Measurements from ENCODE around the gene KLHDC8A.
"Not testable (repeated sequence)": the region's sequence is repeated elsewhere in the genome, so short reads cannot be mapped to it uniquely, and the experiment has no call there.

KLHDC8A gene

DNA sequence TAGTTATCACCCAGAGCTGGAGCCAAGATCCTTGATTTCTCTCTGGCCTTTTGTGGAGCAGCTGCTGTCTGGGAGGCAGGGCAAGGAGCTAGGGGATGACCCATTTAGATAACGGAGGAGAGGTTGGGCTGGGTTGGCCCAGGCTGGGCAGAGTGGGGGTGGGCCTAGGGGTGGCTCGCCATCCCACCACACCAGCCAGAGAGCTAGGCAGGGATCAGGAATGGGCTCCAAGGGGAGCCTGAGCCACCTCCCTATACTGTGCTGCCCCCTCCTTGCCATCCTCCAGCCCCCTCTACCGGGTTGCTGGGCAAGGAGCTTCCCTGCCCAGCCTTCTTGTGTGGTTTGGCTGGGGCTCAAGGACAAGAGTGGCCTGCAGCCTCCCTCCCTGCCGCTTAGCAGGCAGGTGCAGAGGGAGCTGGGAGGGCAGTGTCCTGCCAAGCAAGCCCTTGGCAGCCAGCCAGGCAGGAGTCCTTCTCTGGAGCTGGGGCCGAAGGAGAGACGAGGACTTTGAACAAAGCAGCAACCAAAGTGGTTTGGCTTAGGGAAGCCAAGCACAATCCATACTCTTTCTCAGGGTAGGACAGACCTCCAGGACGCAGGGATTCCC lies 39.3 kb downstream of the KLHDC8A start:
- no peak for DNase-seq (ENCODE audit: low spot score)

DNA sequence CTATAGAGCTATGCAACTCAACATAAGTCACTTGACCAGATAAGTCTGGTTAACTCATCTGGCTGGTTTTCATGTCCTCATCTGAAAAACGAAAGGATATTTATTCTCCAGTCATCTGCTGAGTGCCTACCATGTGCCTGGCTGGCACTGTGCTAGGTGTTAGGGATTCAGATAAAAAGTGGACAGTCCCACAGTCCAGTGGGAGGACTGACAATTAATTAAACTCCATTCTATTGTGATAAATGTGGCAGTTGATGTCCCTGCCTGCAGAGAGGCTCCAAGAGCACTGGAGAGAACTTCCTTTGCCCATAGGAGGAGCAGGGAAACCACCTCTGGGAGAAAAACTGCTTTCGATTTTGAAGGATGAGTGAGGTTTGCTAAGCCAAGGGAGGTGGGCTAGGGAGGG lies 40.6 kb downstream of the KLHDC8A start:
- no peak for DNase-seq (ENCODE audit: low spot score)

DNA sequence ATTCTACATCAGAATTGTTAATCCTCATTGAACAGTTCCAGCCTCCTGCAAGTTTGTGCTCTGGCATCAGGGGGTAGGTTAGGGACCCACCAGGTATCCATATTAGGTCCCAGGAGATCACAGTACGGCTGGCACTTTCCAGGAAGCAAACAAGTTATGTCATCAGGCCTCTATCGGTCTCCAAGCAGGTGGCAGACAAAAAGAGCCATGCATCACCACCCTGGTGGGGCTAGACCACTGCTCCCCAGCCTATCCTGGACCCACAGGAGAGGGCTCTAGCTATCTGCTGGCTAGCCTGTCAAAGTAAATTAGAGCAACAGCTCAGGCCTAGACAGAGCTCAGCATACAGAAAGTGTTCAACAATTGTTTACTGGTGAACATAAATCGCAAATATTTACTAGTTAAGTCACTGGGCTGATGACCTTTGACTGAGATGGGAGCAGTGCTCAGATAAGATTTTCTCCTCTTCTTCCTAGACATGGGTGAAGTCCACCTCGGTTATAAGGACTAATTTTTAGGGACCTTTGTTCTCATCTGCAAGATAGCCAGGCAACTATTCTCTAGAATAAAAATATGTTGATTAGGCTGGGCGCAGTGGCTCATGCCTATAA lies 41.6 kb downstream of the KLHDC8A start:
- no peak for DNase-seq (ENCODE audit: low spot score)

DNA sequence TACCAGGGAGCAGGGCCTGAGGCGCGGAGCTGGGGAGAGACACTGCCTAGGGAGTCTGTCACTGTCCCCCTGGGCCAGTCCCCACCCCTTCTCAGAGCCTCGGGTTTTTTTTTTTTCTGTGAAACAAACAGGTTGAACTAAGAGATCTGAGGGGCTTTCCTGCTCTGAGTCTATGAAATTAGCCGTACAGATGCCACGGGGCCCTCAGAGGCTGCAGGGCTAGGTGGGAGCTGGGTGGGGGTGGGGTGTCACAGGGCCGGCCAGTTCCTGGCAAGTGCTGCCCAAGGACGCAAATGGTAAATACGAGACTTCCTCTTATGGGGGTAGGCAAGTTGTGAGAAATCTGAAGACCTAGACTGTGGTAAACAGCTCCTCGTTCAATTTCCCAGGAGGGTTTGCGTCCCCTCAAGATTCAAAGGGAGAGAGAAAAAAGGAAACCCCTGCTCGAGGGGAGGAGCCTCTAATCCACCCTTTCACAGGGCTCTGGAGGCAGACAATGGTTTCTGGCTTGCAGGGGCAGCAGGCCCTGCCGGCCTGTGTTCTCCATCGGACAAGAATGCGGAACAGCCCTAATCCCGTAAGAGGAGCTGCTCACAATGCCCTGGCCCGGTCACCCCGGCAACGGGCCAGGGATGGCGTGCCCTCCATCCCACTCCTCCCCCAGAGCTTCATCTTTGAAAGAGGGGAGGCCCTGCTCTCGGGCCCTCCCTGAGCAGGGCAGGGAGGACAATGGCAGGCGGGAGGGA lies 43.0 kb downstream of the KLHDC8A start:
- DNase-seq (ENCODE audit: low spot score), result peak; percentile 62

DNA sequence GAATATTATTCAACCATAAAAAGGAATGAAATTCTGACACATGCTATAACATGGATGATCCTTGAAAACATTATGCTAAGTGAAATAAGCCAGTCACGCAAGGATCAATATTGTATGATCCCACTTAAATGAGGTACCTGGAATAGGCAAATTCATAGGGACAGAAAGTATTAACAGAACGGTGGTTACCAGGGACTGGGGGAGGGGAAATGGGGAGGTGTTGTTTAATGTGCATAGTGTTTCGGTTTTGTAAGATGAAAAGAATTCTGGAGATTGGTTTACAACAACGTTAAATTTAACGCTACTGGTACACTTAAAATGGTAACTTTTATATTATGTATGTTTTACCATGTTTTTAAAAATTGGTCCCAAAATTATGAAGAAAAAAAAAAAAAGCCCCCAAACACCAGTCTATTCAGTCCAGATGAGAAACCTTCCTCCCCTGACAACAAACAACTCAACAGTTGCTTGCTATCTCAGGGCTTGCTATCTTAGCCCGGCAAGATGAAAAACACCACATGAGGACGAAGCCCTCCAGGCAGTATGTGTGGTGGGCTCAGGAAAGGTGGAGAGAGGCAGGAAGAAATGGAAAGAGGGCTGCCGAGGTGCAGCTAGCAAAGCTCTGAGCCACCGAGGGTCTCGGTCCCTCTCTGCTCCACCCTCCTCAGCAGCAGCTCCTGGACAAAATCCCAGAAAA lies 43.7 kb downstream of the KLHDC8A start:
- DNase-seq (ENCODE audit: low spot score), result no peak

DNA sequence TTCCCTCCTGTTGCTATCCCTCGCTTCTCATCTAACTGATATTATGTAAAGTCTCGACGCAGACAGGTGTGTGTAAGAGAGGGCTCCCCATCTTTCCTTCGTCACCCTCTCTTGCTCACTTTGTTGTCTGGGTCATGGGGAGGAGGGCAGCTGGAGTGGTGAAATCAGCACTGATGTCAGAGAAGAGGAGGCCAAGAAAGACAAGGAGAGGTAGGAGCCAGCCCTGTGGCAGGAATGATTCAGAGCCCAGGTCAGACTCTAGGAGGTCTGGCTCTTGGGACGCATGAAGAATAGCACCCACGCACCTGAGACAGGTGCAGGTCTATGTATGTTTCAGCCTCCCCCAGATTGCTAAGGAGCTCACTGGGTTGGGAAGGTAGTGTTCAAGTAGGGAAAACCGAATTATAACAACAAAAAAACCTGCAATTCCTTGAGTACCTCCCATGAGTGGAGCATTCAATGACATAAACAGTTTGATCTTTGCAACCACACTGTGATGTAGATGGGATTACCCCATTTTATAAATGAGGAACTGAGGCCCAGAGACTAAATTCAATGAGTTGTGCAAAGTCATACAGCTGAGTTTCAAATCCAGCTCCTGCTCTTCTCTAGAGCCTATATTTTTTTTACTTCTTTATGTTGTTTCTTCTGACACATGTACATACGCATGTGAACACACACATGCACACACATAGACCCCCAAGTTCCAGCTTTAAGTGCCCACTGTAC lies 45.6 kb downstream of the KLHDC8A start:
- DNase-seq (ENCODE audit: low spot score), result no peak

DNA sequence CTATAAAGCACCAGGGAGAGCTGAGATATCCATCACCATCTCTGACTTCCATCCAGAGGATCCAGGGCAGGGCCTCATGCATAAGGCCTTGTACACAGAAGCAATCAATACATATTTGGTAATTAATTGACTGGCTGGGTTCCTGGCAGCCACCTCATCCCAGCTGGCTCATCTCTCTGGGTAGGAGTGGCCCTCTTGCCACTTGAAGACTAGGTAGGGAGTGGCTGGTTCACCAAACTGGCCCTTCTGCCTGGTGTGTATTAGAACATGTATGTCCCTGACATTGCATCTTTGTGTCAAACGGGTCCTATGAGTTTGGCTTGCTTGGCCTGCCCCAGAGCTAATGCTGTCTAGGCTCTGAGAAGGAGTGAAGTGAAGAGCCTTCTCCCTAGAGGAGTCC lies 47.0 kb downstream of the KLHDC8A start:
- DNase-seq (ENCODE audit: low spot score), result no peak

DNA sequence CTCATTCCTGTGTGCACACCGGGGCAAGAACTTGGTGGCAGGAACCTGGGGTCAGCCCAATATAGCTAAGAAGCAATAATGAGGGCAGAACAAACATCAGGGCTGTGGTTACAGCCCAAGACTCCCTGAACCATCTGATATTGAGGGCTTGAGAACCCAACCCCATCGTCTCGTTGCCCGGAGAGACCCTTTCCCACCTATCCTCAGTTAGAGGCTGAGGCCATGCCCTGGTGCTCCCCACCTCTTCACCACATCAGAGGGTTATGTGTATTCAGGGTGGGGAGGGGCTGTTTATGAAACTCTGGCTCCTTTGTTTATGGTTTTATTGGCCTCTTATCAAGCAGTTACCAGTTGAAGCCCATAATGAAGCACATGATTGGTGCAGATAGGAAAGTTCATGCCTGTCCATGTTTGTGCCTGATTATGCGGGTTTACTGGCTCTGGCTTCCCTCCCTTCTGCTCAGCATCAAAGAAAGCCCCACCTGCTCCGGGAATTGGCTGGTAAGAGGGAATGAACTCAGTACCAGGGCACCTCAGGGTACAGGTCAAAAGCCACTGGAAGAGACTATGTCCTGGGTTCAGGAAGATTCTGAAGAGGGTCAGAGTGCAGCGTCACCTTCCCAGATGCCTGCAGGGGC lies 49.7 kb downstream of the KLHDC8A start:
- no peak for DNase-seq (ENCODE audit: low spot score)

DNA sequence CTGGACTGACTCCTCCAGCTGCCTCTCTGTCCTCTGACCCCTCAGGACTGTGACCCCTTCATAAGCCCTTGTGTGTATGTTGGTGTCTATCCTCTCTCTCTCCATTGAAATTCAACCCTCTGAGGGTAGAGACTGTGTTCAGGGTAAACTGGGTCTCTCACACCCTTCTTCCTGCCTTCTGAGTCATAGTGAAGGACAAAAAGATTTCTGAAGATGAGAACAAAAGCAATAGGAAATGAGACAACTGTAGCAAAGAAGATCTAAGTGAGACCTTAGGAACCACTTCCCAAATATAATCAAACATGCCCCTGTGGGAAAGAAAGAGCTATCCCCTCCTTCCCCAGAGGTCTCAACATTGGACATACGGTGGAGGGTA lies 52.0 kb downstream of the KLHDC8A start:
- DNase-seq (ENCODE audit: low spot score), result no peak

DNA sequence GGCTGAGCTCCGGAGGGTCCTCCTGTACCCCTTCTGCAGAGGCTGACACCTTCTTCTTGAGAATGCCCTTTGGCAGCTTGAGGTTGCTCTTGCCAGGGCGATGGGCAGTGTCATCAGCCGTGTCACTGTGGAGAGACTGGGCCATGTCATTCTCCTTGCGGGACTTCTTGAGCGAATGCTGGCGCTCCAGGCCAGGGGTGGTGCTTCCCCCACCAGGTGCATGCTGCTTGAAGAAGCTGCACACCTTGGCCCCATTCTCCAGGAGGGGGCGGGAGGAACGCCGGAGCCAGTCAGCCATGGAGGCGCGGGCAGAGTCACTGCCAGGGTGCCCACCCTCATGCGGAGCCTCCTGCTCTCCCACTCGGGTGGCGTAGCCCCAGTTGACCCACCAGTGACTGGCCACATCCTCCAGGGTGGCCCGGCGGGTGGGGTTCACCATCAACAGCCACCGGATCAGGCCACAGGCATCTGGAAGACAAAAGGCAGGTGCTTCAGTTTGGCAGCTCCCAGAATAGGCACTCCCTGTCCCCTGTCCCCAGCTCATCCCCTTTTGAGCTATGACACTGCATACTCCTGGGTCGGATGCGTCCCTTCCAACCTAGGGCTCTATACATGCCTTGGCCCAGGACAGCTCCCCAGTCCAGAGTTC lies 52.6 kb downstream of the KLHDC8A start:
- DNase-seq (ENCODE audit: low spot score), result no peak

DNA sequence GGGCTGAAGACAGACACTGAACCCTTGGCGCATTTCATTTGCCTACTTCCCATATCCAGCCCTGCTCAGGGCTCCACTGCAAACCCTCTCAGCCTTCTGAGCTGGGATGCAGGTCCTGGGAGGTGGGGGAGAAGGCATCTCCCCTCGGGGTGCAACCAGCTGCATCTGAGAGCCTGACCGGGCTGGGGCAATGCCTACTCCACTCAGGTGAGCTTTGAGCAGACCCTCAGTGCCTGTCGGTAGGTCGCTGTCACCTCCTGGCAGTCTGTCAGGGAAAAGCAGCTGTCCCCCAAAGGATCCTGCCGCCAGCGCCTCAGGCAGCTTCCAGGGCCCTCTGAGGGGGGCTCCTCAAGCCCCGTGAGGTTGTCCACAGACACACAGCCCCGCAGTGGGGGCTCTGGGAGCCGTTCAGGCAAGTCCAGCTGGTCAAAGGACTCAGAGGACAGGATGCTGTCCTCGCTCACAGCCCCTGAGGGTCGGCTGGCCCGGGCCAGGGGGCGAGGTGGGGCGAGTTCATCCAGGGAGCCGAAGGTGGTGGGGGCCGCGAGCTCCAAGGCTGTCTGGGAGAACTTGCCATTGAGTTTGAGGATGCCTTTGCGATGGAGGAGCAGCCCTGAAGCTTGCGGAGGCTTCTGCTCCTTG lies 53.4 kb downstream of the KLHDC8A start:
- DNase-seq (ENCODE audit: low spot score), result no peak

DNA sequence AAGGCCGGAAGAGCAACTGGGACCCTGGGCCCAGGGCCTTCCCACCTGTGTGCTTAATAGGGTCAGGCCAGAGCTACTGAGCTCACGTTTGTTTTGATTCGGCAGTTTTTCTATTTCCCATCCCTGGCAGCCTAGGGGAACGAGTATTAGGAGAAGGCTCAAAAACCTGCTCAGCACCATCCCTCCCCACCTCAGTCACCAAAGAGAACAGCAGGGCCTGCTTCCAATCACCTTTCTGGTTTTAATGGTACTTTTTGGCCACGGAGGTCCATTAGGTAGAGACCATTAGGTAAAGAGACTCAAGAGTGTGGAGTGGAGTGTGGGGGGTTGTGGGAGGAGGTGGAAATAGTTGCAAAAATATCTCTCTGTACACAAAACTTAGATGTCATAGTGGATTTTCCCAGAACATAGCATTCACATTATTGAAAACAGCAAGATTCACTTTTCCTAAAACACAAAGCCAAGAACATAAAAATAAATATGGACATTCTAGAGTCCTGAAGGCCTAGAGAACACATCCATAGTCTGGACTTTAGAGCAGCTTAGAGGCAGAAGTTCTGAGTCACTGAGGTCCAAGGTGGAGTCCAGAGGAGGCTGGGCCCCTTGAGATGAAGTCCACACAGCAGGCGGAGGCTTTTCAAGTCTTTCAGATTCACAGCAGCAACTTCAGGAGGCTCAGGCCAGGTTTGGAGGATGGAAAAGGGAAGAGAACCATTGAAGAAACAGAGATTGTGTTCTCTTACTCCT lies 54.7 kb downstream of the KLHDC8A start:
- no peak for DNase-seq (ENCODE audit: low spot score)

DNA sequence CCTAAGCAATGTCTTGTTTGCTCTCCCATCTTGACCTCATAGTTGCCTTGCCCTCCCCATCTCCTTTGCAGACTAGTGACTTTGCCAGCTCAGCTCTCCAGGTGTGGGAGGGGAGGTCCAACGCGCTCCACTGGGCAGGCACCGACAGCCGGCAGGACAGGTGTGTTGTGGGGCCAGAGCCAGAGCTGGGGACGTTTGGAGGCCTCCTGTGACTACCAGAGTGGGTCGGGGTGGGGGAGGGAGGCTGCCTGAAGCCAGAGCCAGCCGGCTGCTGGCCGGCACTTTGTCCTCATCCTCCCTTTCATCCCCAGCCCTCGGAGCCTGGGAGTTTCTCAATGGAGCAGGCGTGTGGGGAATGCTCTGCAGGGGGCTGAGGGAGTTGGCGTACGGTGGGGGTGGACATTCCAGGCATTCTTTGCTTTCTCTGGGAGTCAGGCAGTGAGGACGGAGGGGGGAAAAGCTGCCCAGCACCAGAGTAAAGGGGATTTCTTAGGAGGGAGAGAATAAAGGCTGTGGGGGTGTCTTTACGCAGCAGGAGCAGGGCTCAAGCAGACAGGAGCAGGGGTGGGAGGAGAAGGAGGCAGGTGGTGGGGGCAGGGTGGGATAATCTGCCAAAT lies 55.4 kb downstream of the KLHDC8A start:
- peak; percentile 94 for DNase-seq (ENCODE audit: low spot score)

DNA sequence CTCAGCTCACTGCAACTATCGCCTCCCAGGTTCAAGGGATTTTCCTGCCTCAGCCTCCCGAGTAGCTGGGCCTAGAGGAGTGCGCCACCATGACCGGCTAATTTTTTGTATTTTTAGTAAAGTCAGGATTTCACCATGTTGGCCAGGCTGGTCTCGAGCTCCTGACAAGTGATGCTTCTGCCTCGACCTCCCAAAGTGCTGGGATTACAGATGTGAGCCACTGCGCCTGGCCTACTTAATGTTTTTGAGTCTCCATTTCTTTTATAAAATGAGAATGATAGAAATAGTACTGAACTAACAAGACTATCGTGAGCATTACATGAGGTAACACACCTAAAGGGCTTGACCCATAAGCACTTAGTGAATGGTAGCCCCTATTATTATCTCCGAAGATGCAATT lies 56.6 kb downstream of the KLHDC8A start:
- DNase-seq (ENCODE audit: low spot score), result no peak

DNA sequence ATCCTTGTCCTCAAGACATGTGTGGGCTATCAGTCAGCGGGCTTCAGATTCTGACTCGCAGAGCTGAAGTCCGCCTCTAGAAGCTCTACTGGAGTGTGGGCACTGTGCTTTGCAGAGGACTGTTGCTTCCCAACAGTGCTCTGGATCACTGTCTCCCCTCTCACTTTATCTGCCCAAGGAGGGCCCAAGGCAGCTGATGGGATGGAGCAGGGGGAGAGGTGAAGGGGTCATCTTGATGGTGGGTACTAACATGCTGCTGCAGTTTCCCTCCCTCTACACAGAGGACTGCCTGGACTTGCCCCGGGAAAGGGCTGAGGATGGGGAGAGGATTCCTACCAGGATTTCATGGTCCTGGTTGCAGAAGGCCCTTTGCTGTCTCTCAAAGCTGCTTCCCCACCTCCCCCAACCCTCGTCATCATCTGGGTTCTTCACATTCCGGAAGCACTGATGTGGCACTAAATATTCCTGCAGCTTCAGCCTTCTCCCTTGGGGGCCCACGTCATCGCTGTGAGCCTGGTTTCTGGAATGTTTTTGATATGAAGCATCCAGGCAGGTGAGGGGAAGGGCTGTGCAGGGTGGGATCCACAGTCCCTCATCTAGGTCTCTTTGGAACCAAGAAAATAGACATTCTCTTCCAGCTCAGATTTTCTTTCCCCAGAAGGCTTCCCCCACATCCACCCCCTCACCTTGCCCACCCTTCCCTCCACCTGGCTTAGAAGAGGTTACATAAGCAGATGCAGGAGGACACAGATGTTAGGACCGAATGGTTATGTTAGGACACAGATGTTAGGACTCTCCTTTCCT lies 58.3 kb downstream of the KLHDC8A start:
- peak; percentile 93 for DNase-seq (ENCODE audit: low spot score)

DNA sequence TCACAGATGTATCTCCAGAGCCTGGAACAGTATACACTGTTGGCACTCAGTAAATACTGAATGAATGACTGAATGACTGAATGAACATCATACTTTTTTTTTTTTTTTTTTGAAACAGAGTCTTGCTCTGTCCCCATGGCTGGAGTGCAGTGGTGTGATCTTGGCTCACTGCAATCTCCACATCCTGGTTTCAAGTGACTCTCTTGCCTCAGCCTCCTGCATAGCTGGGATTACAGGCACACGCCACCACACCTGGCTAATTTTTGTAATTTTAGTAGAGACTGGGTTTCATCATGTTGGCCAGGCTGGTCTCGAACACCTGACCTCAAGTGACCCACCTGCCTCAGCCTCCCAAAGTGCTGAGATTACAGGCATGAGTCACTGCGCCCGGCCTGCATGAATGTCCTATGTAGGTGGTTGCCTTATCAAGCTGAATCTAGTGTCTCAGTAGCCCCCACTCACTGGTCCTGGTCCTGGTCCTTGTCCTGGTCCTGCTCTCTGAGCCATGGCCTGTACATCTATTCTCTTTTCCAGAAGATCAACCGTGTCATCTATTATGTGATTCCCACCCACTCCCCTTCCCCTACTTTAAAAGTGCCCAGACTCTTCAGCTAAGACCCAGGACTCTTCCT lies 59.1 kb downstream of the KLHDC8A start:
- DNase-seq (ENCODE audit: low spot score), result not testable (repeated sequence)

DNA sequence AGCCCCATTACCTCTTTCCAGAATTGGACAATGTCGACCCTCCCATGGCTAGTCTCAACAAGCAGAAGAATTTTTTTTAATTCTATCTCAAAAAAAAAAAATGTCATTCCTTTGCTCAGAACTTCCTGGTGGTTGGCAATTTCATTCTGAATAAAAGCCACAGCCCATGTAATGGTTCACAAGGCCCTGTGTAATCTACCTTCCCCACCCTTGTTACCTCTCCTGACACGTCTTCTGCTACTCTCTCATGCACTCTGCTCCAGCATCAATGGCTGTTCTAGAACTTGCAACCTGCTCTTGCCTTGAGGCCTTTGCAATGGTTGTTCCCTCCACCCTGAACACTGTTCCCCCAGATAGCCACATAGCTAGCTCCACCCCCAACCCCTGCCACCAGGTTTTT lies 60.6 kb downstream of the KLHDC8A start:
- DNase-seq (ENCODE audit: low spot score), result no peak

DNA sequence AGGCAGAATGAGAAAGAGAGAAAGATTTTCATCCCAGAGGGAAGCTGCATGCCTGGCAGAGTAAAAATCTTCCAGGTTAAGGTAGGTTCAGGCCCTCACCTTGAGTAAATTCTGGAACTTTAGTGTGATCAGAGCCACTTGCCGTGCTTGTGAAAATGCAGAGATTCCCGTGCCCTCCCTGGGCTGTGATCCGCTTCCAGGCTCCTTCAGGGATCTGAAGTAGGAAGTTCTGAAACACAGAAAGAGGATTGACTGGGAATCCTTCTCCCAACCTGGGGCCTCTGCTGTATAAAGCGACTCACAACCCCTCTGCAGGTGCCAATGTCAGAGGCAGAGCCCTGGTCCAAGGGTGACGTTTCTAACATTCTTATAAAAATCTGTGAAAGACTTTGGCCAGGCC lies 61.8 kb downstream of the KLHDC8A start:
- no peak for DNase-seq (ENCODE audit: low spot score)
